Thoracic aorta (tissue), 2 donors: ENCODE data around the gene ATG13. TPM values are rescaled to one million over a fixed set of nuclear protein-coding genes. Genes with fewer than 3 reads are reported as not detected.

ENCODE experiments used
- ATAC-seq: fragments of 150-250 bp; one replicate; pipeline ENCODE4 v1.8.0; 2017; ENCODE audit warnings: low read depth; ENCODE audit not compliant: insufficient number of reproducible peaks, low FRiP score
- DNase-seq: peaks from one replicate; pipeline ENCODE4 v3.0.0-alpha.2; 2020; ENCODE audit warnings: low spot score
- H3K27ac ChIP-seq, 2 donors: fragments of 200-600 bp; sonication (generic); 1 replicate in 1 of 2; 2 replicates in 1 of 2; pipeline ENCODE4 v1.5.1; 2016; ENCODE audit warnings: mild to moderate bottlenecking in 2 of 2, moderate library complexity in 2 of 2
- H3K27me3 ChIP-seq: fragments of 200-600 bp; sonication (generic); replicated peaks from 2 replicates; pipeline ENCODE4 v1.6.0; 2016; ENCODE audit warnings: mild to moderate bottlenecking; ENCODE audit not compliant: insufficient read depth
- H3K36me3 ChIP-seq: fragments of 200-600 bp; sonication (generic); one replicate; pipeline ENCODE4 v1.5.1; 2016
- H3K4me1 ChIP-seq, 2 donors: fragments of 200-600 bp; sonication (generic); 1 replicate in 1 of 2; 2 replicates in 1 of 2; pipeline versions ENCODE4 v1.5.1 to v1.6.0; 2016; ENCODE audit warnings: low read depth in 2 of 2, mild to moderate bottlenecking in 1 of 2; ENCODE audit not compliant: control insufficient read depth in 1 of 2
- H3K4me3 ChIP-seq: fragments of 200-600 bp; sonication (generic); 2 replicates; pipeline ENCODE4 v1.5.1; 2016; ENCODE audit warnings: mild to moderate bottlenecking
- H3K9me3 ChIP-seq: fragments of 200-600 bp; sonication (generic); 2 replicates; pipeline ENCODE4 v1.5.1; 2016
- CTCF ChIP-seq: fragments of 200-600 bp; sonication (generic); IDR thresholded peaks from one replicate; pipeline ENCODE4 v1.5.1; 2019; ENCODE audit warnings: antibody characterized with exemption
- total RNA-seq, 2 donors: library from RNA; depleted of rRNA; stranded (reverse); fragments of >200 nt; gene quantifications; one replicate each; pipeline versions ENCODE4 v1.1.0 to v1.2.3, GENCODE V29; 2016

The ATG13 gene
- total RNA-seq, 2 donors from 2014 or later, result 121 to 144 TPM

- H3K36me3 ChIP-seq, result peaks cover 31% of the 10 kb centered on the region
- H3K27ac ChIP-seq, result no peak overlapping the region
- H3K27me3 ChIP-seq, result no peaks in the 10 kb centered on the region
- H3K4me1 ChIP-seq, result peaks cover 14 to 18% of the 10 kb centered on the region in 2 donors
- no peak for TF ChIP-seq CTCF
- no peaks in the 10 kb centered on the region for H3K9me3 ChIP-seq
- DNase-seq, result no peak
- no peak overlapping the region for H3K4me3 ChIP-seq
- ATAC-seq, result no peak
Measured at GRCh38 chr11:46643986-46644385, 26.6 kb downstream of the ATG13 start.

- H3K36me3 ChIP-seq, result peaks cover 52% of the 10 kb centered on the region
- no peaks in the 10 kb centered on the region for H3K27me3 ChIP-seq
- ATAC-seq (peak; percentile 82), DNase-seq (peak; percentile 47)
- TF ChIP-seq CTCF, result no peak
- H3K9me3 ChIP-seq, result no peaks in the 10 kb centered on the region
- H3K27ac ChIP-seq, result peak overlapping the region; percentile 89
- H3K4me3 ChIP-seq, result peak overlapping the region; percentile 27
- H3K4me1 ChIP-seq, result peaks cover 22 to 32% of the 10 kb centered on the region in 2 donors
Measured at GRCh38 chr11:46649180-46649738, 31.9 kb downstream of the ATG13 start.

- Histone ChIP-seq H3K4me3 (no peak overlapping the region), H3K36me3 (peaks cover 67% of the 10 kb centered on the region), H3K9me3 (no peaks in the 10 kb centered on the region), H3K4me1 (peaks cover 0 to 5% of the 10 kb centered on the region in 2 donors), H3K27ac (no peak overlapping the region), H3K27me3 (no peaks in the 10 kb centered on the region)
- no peak for TF ChIP-seq CTCF
- ATAC-seq (no peak), DNase-seq (no peak)
Measured at GRCh38 chr11:46655631-46656030, 38.3 kb downstream of the ATG13 start.

- peaks cover 57% of the 10 kb centered on the region for H3K36me3 ChIP-seq
- TF ChIP-seq CTCF, result no peak
- H3K9me3 ChIP-seq, result no peaks in the 10 kb centered on the region
- ATAC-seq (no peak), DNase-seq (no peak)
- H3K4me3 ChIP-seq, result no peak overlapping the region
- peaks cover 0 to 5% of the 10 kb centered on the region in 2 donors for H3K4me1 ChIP-seq
- H3K27ac ChIP-seq, result peak overlapping the region; percentile 37 to 63
- no peaks in the 10 kb centered on the region for H3K27me3 ChIP-seq
Measured at GRCh38 chr11:46657186-46657585, 39.8 kb downstream of the ATG13 start.

- Histone ChIP-seq H3K27ac (peak overlapping the region; percentile 30 to 63), H3K36me3 (peaks cover 53% of the 10 kb centered on the region)
- no peak for TF ChIP-seq CTCF
Measured at GRCh38 chr11:46658259-46658658, 40.9 kb downstream of the ATG13 start.

More at GRCh38 chr11:46658259-46658658, 40.9 kb downstream of the ATG13 start:
- no peaks in the 10 kb centered on the region for H3K27me3 ChIP-seq
- H3K9me3 ChIP-seq, result no peaks in the 10 kb centered on the region
- peaks cover 0 to 5% of the 10 kb centered on the region in 2 donors for H3K4me1 ChIP-seq
- DNase-seq, result no peak
- ATAC-seq, result no peak
- no peak overlapping the region for H3K4me3 ChIP-seq
